ENCODE data around the gene MVB12B. TPM values are rescaled to one million over a fixed set of nuclear protein-coding genes. Genes with fewer than 3 reads are reported as not detected.
A peak's percentile ranks its signal among the peaks of the same experiment; 100 is the strongest.

Gene MVB12B
- total and polyA plus RNA-seq, 10 donors, result 2.8 to 52.4 (median 34.8) TPM

GRCh38 chr9:126327714-126328185 is 1.1 kb downstream of the MVB12B start:
- H3K9me3 ChIP-seq, result peaks cover 0 to 19% (median 14%) of the 10 kb centered on the region in 8 donors
- TF ChIP-seq, protein P1, sequence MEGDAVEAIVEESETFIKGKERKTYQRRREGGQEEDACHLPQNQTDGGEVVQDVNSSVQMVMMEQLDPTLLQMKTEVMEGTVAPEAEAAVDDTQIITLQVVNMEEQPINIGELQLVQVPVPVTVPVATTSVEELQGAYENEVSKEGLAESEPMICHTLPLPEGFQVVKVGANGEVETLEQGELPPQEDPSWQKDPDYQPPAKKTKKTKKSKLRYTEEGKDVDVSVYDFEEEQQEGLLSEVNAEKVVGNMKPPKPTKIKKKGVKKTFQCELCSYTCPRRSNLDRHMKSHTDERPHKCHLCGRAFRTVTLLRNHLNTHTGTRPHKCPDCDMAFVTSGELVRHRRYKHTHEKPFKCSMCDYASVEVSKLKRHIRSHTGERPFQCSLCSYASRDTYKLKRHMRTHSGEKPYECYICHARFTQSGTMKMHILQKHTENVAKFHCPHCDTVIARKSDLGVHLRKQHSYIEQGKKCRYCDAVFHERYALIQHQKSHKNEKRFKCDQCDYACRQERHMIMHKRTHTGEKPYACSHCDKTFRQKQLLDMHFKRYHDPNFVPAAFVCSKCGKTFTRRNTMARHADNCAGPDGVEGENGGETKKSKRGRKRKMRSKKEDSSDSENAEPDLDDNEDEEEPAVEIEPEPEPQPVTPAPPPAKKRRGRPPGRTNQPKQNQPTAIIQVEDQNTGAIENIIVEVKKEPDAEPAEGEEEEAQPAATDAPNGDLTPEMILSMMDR (IDR thresholded peaks at IDR 0.05 in 8 of 11, conservative IDR thresholded peaks at IDR 0.05 in 3 of 11), result no peak
- TF ChIP-seq POLR2A (IDR thresholded peaks at IDR 0.05), result no peak
- peak in 1 of 3 donors; percentile 52 for TF ChIP-seq POLR2AphosphoS5 (IDR thresholded peaks at IDR 0.05)
- DNase-seq, result no peak
- peak overlapping the region in 7 of 8 donors; percentile 45 to 79 (median 51) for H3K4me3 ChIP-seq
- intact Hi-C loops (cut with DNase I; ENCODE audit: low total_unique reads), result no loop called here
- peaks cover 5 to 67% (median 55%) of the 10 kb centered on the region in 6 donors for H3K4me1 ChIP-seq
- H3K36me3 ChIP-seq, result no peaks in the 10 kb centered on the region
- no peaks in the 10 kb centered on the region for H3K27me3 ChIP-seq (replicated peaks in 1 of 7)
- H3K27ac ChIP-seq, result peak overlapping the region in 7 of 8 donors; percentile 67 to 92 (median 84)
- 38 to 52% (median 46%) methylated on average over 5 of the region's 5 CpGs for WGBS, 5 donors

DNA sequence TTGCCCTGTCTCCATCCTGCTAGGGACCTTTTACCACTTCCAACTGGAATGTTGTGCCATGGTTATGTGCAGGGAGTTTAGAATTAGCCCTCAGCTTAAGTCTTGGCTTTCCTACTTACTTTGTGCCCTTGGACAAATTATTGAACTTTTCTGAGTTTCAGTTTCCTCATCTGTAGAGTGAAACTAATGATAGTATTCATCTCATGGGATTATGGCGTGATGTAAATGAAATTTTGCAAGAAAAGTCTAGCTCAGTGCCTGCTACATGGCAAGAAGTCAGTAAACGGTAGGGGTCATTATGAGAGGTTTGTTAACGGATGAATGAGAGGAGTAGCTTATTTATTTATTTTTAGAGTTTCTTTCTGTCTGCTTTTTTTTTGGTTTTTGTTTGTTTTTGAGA is 1.8 kb downstream of the MVB12B start:
- 58 to 80% (median 66%) methylated on average over 3 of the region's 3 CpGs for WGBS, 5 donors
- intact Hi-C loops (cut with DNase I; ENCODE audit: low total_unique reads), result no loop called here
- peaks cover 5 to 74% (median 58%) of the 10 kb centered on the region in 6 donors for H3K4me1 ChIP-seq
- H3K4me3 ChIP-seq, result peak overlapping the region in 3 of 8 donors; percentile 54 to 79 (median 60)
- H3K27ac ChIP-seq, result peak overlapping the region in 6 of 8 donors; percentile 67 to 92 (median 86)
- DNase-seq, result no peak
- H3K36me3 ChIP-seq, result no peaks in the 10 kb centered on the region
- H3K27me3 ChIP-seq (replicated peaks in 1 of 7), result no peaks in the 10 kb centered on the region
- H3K9me3 ChIP-seq, result peaks cover 0 to 18% (median 14%) of the 10 kb centered on the region in 8 donors
- TF ChIP-seq, protein P1 (IDR thresholded peaks at IDR 0.05 in 8 of 11, conservative IDR thresholded peaks at IDR 0.05 in 3 of 11), result no peak
- TF ChIP-seq POLR2AphosphoS5 (IDR thresholded peaks at IDR 0.05), result no peak
- no peak for TF ChIP-seq POLR2A (IDR thresholded peaks at IDR 0.05)

DNA sequence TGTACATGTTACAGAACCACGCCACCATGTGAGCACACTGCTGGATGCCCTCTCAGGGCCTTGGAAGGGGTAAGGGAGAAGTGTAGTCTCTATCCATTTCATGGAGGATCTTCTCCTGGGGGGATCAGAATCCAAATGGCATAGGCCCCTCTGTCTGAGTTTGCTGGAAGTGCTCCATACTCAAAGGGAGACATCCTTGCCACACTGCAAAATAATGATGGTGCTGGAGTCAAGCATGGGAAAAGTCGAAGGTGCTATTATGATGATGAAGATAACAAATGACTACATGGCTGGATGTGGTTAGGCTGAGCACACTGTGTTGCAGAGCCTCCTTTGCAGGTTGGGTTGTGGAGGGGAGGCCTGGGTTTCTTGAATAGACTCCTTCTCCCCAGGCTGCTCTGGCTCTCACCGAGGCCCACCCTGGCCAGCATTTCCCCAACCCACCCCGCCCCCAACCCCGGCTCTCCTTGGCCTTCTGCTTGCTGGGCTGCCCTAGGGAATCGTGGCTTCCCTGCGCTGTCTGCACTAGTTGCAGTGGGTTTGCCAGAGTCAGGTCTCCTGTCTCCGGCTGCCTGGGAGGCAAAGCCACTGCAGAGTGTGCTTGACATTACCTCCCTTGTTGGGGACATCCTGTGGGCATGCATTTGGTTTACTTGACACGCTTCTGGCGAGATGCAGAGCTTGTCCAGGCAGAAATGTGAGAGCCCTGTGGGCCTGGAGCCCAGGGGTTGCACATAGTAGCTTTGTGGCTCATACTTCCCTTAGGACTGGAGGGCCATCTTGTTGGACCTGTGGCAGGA is 3.0 kb downstream of the MVB12B start:
- H3K4me3 ChIP-seq, result peak overlapping the region in 1 of 8 donors; percentile 79
- peak overlapping the region in 6 of 8 donors; percentile 29 to 92 (median 86) for H3K27ac ChIP-seq
- peaks cover 0 to 6% (median 4%) of the 10 kb centered on the region in 8 donors for H3K9me3 ChIP-seq
- no peak for DNase-seq
- no peaks in the 10 kb centered on the region for H3K27me3 ChIP-seq (replicated peaks in 1 of 7)
- intact Hi-C loops (cut with DNase I; ENCODE audit: low total_unique reads), result no loop called here
- TF ChIP-seq POLR2A (IDR thresholded peaks at IDR 0.05) (no peak), POLR2AphosphoS5 (IDR thresholded peaks at IDR 0.05) (no peak)
- TF ChIP-seq, protein P1 (IDR thresholded peaks at IDR 0.05 in 8 of 11, conservative IDR thresholded peaks at IDR 0.05 in 3 of 11), result no peak
- no peaks in the 10 kb centered on the region for H3K36me3 ChIP-seq
- peaks cover 5 to 86% (median 65%) of the 10 kb centered on the region in 6 donors for H3K4me1 ChIP-seq
- 62 to 75% (median 69%) methylated on average over 6 to 10 of the region's 10 CpGs for WGBS, 5 donors

- intact Hi-C loops (cut with DNase I; ENCODE audit: low total_unique reads), result no loop called here
- WGBS, 5 donors, result 49 to 70% (median 66%) methylated on average over 4 of the region's 4 CpGs
- Histone ChIP-seq H3K4me1 (peaks cover 10 to 93% (median 72%) of the 10 kb centered on the region in 6 donors), H3K9me3 (no peaks in the 10 kb centered on the region), H3K27ac (peak overlapping the region in 5 of 8 donors; percentile 29 to 92 (median 89)), H3K27me3 (replicated peaks in 1 of 7) (no peaks in the 10 kb centered on the region), H3K4me3 (peak overlapping the region in 1 of 8 donors; percentile 79), H3K36me3 (no peaks in the 10 kb centered on the region)
- DNase-seq, result no peak
- TF ChIP-seq POLR2A (IDR thresholded peaks at IDR 0.05), result no peak
- TF ChIP-seq, protein P1 (IDR thresholded peaks at IDR 0.05 in 8 of 11, conservative IDR thresholded peaks at IDR 0.05 in 3 of 11), result no peak
Measured at GRCh38 chr9:126330536-126330935, 3.9 kb downstream of the MVB12B start.
